GM21576 (cell line): ENCODE measurements around the gene ZNF182.
"Not testable (repeated sequence)": the region's sequence is repeated elsewhere in the genome, so short reads cannot be mapped to it uniquely, and the experiment has no call there.

ENCODE experiments used
- ATAC-seq: cut with Tn5 transposase; IDR thresholded peaks from one replicate; pipeline ENCODE4 v1.9.1; 2021; ENCODE audit warnings: mild to moderate bottlenecking, moderate library complexity; ENCODE audit not compliant: unreplicated experiment

The ZNF182 gene

DNA sequence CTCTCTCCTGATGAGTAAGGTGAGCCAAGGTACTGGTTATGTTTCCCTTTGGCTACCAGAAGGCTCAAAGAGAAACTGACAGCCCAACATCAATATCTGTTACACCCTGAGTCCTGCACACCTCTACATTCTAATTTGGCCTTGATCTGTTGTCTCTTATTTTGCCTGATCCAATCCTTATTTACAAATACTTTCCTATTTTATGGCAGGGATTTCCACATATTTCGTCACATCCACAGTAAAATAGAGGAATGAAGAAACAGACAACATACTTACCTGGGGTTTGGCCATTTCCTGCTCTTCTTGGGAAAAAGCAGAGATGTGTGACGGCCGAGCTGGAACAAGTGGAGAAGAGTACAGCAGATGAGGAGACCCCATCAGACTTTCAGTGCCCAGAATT, 1.5 kb downstream of the ZNF182 start:
- no peak for ATAC-seq

DNA sequence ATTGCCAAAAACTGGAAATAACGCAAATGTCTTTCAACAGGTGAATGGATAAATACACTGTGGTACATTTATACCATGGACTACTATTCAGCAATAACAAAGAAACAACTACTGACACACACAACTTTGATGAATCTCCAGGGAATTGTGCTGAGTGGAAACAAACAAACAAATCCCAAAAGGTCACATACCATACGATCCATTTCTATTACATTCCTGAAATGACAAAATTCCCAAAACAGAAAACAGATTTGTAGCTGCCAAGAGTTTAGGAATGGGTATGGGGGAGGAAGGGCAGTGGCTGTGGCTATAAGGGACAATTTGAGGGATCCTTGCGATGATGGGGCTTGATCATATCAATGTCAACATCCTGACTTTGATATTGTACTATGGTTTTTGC, 2.5 kb downstream of the ZNF182 start:
- no peak for ATAC-seq

DNA sequence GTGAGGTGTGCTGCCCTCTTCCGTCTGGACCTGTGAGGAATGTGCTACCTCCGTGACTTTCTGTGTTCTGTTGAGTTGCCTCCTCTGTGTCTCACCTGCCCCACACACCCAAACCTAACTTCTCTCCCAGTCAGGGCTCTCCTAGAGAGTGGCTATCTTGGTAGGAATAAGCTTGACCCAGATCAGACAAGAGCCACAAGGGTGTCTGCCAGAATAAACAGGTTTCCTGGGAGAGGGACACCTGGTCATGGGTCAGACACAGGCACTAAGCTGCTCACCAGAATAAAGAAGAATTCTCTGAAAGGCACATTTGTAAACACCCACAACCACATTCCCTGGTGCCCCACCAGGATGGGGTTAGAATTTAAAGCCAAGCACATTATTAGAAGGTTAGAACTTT, 11.1 kb downstream of the ZNF182 start:
- ATAC-seq: no peak

GRCh38 chrX:47992095-47992380, 11.8 kb downstream of the ZNF182 start:
- ATAC-seq: no peak

- no peak for ATAC-seq
Measured at GRCh38 chrX:47991263-47992094, 12.3 kb downstream of the ZNF182 start.

GRCh38 chrX:47976254-47977151, 27.3 kb downstream of the ZNF182 start:
- no peak for ATAC-seq

GRCh38 chrX:47973235-47973634, 30.6 kb downstream of the ZNF182 start:
- ATAC-seq: no peak

- ATAC-seq: not testable (repeated sequence)
Measured at GRCh38 chrX:47965526-47965925, 38.3 kb downstream of the ZNF182 start.

GRCh38 chrX:47961830-47962229, 42.0 kb downstream of the ZNF182 start:
- not testable (repeated sequence) for ATAC-seq

DNA sequence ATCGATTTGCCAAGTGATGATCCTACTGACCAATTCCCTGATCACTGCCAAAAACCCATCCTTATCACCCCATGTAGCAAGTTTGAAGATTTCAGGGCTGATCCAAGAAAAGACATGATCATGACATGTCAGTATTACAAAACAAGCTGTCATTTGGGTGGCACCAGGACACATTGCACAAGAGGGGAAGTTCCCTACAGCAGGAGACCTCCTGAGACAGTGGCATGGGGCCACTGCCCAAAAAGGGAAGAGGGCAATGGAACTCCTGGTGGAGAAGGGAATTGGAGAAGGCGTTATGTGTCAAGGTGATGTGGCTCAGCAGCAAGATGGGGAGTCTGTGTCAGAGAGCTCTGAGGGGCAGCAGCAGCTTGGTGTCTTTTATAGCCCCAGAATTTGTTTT, 43.4 kb downstream of the ZNF182 start:
- no peak for ATAC-seq

DNA sequence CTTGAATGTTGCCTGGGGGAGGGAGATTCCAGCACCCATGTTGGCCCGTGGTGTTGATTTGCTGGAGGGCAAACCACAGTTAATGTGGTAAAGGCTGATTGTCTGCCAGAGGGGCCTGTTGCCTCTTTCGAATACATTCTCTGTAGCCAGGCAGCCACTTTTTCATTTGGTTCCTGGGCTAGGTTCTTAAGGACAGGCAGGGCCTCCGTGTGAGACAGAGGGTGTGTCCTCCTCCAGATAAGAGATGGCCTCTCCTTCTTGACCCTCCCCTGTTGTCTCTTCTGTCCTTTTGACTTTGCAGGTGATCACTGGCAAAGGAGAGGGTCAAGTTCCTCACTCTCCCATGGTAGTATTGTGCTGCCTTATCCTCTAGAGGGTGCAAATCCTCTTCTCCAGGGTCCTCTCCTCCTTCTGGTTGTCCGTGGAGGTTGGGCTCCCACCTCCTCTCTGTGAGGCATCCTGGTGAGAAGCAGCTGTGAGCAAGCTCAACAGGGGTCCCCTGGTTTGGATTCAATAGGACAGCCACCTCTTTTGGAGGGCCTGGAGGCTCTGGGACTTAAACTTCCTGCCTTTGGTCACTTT, 44.9 kb downstream of the ZNF182 start:
- ATAC-seq: no peak

DNA sequence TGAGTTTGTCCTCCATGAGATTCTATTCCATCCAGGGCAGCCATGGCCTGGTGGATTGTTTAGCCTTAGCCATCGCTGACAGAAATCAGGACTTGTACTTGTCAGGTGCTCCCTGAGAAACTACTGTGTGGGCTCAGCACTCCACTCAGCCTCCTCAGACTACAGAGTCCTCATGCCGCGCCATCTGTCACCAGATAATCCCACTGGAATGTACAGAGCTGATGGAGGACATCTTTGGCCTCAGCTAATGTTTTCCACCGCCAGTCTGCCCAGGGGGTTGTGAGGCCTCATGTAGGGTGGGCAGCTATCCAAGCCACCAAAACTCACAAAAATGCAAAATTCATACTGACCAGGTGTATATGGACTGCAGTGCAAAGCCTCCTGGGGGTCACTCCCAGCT, 45.6 kb downstream of the ZNF182 start:
- ATAC-seq: not testable (repeated sequence)

GRCh38 chrX:47956016-47956415, 47.8 kb downstream of the ZNF182 start:
- ATAC-seq: no peak

DNA sequence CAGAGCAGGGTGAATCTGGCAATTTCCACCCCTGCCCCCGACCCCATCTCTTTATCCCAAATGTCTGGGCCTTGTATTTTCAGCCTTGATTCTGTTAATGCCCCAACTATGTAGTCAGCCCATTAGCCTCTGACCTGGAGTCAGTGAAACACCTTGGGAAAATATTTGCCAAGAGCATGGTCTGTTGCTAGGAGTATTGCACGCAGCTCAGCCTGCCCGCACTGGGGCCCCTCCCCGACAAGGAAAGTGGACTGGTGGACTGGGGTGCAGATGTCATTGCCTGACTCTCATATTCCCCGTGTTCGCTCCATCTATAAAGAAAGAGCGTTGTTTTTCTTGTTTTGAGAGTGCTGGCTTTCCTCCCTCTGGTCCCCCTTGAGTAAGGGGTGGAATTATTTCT, 48.5 kb downstream of the ZNF182 start:
- ATAC-seq: not testable (repeated sequence)

DNA sequence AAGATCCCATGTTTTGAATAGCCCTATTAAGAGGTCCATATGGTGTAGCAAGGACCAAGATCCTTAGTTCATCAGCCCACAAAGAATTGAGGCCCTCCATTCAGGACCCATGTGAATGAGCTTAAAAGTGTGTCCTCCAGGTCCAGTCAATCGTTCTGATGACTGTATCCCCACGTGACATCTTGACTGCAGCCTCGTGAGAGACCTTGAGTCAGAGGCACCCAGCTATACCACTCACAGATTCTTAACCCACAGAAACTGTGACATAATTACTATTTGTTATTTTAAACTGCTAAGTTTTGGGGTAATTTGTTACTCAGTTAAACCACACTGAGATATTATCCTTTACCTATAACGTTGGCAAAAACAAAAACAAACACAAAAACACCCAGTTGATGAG, 62.4 kb downstream of the ZNF182 start:
- ATAC-seq: no peak

DNA sequence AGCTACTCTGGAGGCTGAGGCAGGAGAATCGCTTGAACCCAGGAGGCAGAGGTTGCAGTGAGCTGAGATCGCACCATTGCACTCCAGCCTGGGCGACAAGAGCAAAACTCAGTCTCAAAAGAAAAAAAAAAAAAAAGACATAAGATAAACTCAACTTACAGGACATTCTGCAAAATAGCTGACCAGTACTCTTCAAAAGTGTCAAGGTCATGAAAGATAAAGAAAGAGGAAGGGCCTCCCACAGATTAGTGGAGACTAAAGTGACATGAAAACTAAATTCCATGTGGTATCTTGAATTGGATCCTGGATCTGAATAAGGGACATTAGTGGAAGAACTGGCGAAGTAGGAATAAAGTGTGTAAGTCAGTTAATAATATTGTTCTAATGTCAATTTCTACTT, 63.3 kb downstream of the ZNF182 start:
- no peak for ATAC-seq

DNA sequence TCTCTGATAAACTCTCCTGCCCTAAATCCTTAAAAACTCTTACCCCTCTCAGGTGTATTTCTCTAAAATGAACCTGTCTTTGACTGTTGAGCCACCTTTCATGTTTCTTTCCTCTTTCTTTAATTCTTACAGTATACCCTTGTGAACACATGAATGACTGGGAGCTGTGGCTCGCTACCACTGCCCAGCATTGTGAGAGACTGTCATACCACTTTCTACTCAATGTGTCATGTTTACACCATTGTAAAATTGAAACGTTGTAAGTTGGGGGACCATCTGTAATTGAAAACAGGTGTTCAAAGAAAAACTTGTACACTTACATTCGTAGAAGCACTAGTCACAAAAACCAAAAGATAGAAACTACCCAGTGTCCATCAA, 66.9 kb downstream of the ZNF182 start:
- ATAC-seq: no peak

GRCh38 chrX:47936224-47936939, 67.4 kb downstream of the ZNF182 start:
- no peak for ATAC-seq

GRCh38 chrX:47933946-47934345, 69.8 kb downstream of the ZNF182 start:
- ATAC-seq: no peak

- not testable (repeated sequence) for ATAC-seq
Measured at GRCh38 chrX:47931970-47932369, 71.8 kb downstream of the ZNF182 start.

- no peak for ATAC-seq
Measured at GRCh38 chrX:47927212-47927611, 76.6 kb downstream of the ZNF182 start.
